Neural crest cell (in vitro differentiated cells): ENCODE results near the gene SMARCA4. TPM values are rescaled to one million over a fixed set of nuclear protein-coding genes. Genes with fewer than 3 reads are reported as not detected.

ENCODE experiments used
- DNase-seq: peaks from one replicate; pipeline ENCODE4 v3.0.0; 2021; ENCODE audit warnings: low read depth, mixed read lengths, low spot score
- H3K27ac Mint-ChIP-seq: one replicate; pipeline ENCODE4 v1.8.0; 2021; ENCODE audit warnings: mild to moderate bottlenecking, mixed read lengths; ENCODE audit not compliant: unreplicated experiment
- H3K27me3 Mint-ChIP-seq: 2 replicates; pipeline ENCODE4 v1.8.0; 2021; ENCODE audit warnings: low read depth, mild to moderate bottlenecking, mixed read lengths
- H3K36me3 Mint-ChIP-seq: 2 replicates; pipeline ENCODE4 v1.8.0; 2021; ENCODE audit warnings: low read depth, mild to moderate bottlenecking, mixed read lengths
- H3K4me1 Mint-ChIP-seq: 2 replicates; pipeline ENCODE4 v1.8.0; 2021; ENCODE audit warnings: mixed read lengths
- H3K4me3 Mint-ChIP-seq: one replicate; pipeline ENCODE4 v1.8.0; 2021; ENCODE audit warnings: mild to moderate bottlenecking, mixed read lengths
- H3K9me3 Mint-ChIP-seq: 2 replicates; pipeline ENCODE4 v1.8.0; 2021; ENCODE audit warnings: mixed read lengths
- CTCF ChIP-seq: fragments of 200-600 bp; sonication (generic); conservative IDR thresholded peaks from 2 replicates; pipeline ENCODE4 v1.5.0; 2021; ENCODE audit warnings: antibody characterized with exemption, mild to moderate bottlenecking
- total RNA-seq: library from RNA; stranded (reverse); gene quantifications from 2 replicates; pipeline ENCODE4 v1.2.1, GENCODE V29; 2021

Gene SMARCA4
- total RNA-seq, 1 donor from 2014 or later, result 363 TPM

- Mint-ChIP-seq H3K36me3 (no peaks in the 10 kb centered on the region), H3K4me3 (no peak overlapping the region), H3K27ac (no peak overlapping the region), H3K4me1 (no peaks in the 10 kb centered on the region), H3K9me3 (no peaks in the 10 kb centered on the region), H3K27me3 (no peaks in the 10 kb centered on the region)
- no peak for TF ChIP-seq CTCF
- DNase-seq, result no peak
These were observed 60.3 kb downstream of the SMARCA4 start for GRCh38 chr19:11020982-11021759.

- TF ChIP-seq CTCF, result no peak
- DNase-seq, result no peak
- no peaks in the 10 kb centered on the region for H3K9me3 Mint-ChIP-seq
- no peak overlapping the region for H3K27ac Mint-ChIP-seq
- H3K27me3 Mint-ChIP-seq, result no peaks in the 10 kb centered on the region
- no peaks in the 10 kb centered on the region for H3K36me3 Mint-ChIP-seq
- H3K4me3 Mint-ChIP-seq, result no peak overlapping the region
- no peaks in the 10 kb centered on the region for H3K4me1 Mint-ChIP-seq
These were observed 60.9 kb downstream of the SMARCA4 start for GRCh38 chr19:11021760-11022144.

GRCh38 chr19:11023016-11023415, 62.2 kb downstream of the SMARCA4 start:
- H3K27me3 Mint-ChIP-seq, result no peaks in the 10 kb centered on the region
- H3K36me3 Mint-ChIP-seq, result no peaks in the 10 kb centered on the region
- TF ChIP-seq CTCF, result no peak
- no peak for DNase-seq
- no peak overlapping the region for H3K4me3 Mint-ChIP-seq
- no peaks in the 10 kb centered on the region for H3K4me1 Mint-ChIP-seq
- no peaks in the 10 kb centered on the region for H3K9me3 Mint-ChIP-seq
- H3K27ac Mint-ChIP-seq, result no peak overlapping the region

- TF ChIP-seq CTCF, result no peak
- no peaks in the 10 kb centered on the region for H3K27me3 Mint-ChIP-seq
- H3K36me3 Mint-ChIP-seq, result no peaks in the 10 kb centered on the region
- H3K4me1 Mint-ChIP-seq, result no peaks in the 10 kb centered on the region
- no peaks in the 10 kb centered on the region for H3K9me3 Mint-ChIP-seq
- H3K4me3 Mint-ChIP-seq, result no peak overlapping the region
- no peak for DNase-seq
- no peak overlapping the region for H3K27ac Mint-ChIP-seq
These were observed 62.9 kb downstream of the SMARCA4 start for GRCh38 chr19:11023710-11024109.

- H3K4me1 Mint-ChIP-seq, result no peaks in the 10 kb centered on the region
- no peak overlapping the region for H3K4me3 Mint-ChIP-seq
- no peaks in the 10 kb centered on the region for H3K36me3 Mint-ChIP-seq
- no peak for TF ChIP-seq CTCF
- no peaks in the 10 kb centered on the region for H3K27me3 Mint-ChIP-seq
- DNase-seq, result no peak
- H3K9me3 Mint-ChIP-seq, result no peaks in the 10 kb centered on the region
- no peak overlapping the region for H3K27ac Mint-ChIP-seq
These were observed 63.4 kb downstream of the SMARCA4 start for GRCh38 chr19:11024259-11024658.
